BJ (cell line): Measurements from ENCODE around the gene PGBD2. TPM values are rescaled to one million over a fixed set of nuclear protein-coding genes. Genes with fewer than 3 reads are reported as not detected.
"Not testable (repeated sequence)": the region's sequence is repeated elsewhere in the genome, so short reads cannot be mapped to it uniquely, and the experiment has no call there.

Source experiments
- CTCF ChIA-PET: fragments of 350-600 bp; formaldehyde crosslinking; extraction: SDS; loops from one replicate; lab custom pipeline; 2021; ENCODE audit warnings: antibody characterized with exemption, inconsistent platforms; lab: Yijun Ruan, JAX
- POLR2A ChIA-PET: fragments of 300-600 bp; sonication (Branson Sonifier 250); formaldehyde crosslinking; extraction: SDS; loops from one replicate; lab custom pipeline; 2021; ENCODE audit warnings: antibody characterized with exemption; lab: Charles Lee
- DNase-seq: peaks from one replicate; pipeline ENCODE4 v3.0.0-alpha.2; 2011; ENCODE audit warnings: low read depth
- H3K27me3 ChIP-seq: 2 replicates; pipeline ENCODE4 v1.6.0; 2011; ENCODE audit warnings: low read length; ENCODE audit not compliant: control insufficient read depth, insufficient read depth
- H3K36me3 ChIP-seq: 2 replicates; pipeline ENCODE4 v1.5.1; 2011; ENCODE audit warnings: low read length; ENCODE audit not compliant: control insufficient read depth, insufficient read depth
- H3K4me3 ChIP-seq: 2 replicates; pipeline ENCODE4 v1.5.1; 2011; ENCODE audit warnings: low read depth, mild to moderate bottlenecking, control low read depth, low read length
- CTCF ChIP-seq: IDR thresholded peaks from 2 replicates; pipeline ENCODE4 v1.5.1; 2011; ENCODE audit warnings: low read depth, mild to moderate bottlenecking, control low read depth, inconsistent platforms, low read length, moderate library complexity; ENCODE audit not compliant: insufficient read depth
- polyA plus RNA-seq: library from polyadenylated mRNA; depleted of rRNA; stranded (reverse); fragments of >200 nt; gene quantifications from 2 replicates; pipeline ENCODE4 v1.2.3, GENCODE V29; 2011

The PGBD2 gene
- polyA plus RNA-seq, 1 experiment, result 3.8 TPM

- CTCF ChIA-PET, result interaction anchor here (0.9 to 1.0 kb wide), 2 partner anchors 9 to 44 kb away, joined by 3 to 5 read pairs; no protein-coding TSS in a partner anchor
- no peak for DNase-seq
- no peak overlapping the region for H3K4me3 ChIP-seq
- POLR2A ChIA-PET, result no interaction called here
- no peaks in the 10 kb centered on the region for H3K36me3 ChIP-seq
- TF ChIP-seq CTCF, result no peak
- H3K27me3 ChIP-seq, result no peaks in the 10 kb centered on the region
Observed at GRCh38 chr1:248886237-248886895, 19.7 kb upstream of the PGBD2 start.

DNA sequence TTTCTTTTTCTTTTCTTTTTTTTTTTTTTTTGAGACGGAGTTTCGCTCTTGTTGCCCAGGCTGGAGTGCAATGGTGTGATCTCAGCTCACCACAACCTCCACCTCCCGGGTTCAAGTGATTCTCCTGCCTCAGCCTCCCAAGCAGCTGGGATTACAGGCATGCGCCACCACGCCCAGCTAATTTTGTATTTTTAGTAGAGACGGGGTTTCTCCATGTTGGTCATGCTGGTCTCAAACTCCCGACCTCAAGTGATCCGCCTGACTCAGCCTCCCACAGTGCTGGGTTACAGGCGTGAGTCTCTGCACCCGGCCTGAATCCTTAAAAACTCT is 16.2 kb upstream of the PGBD2 start:
- POLR2A ChIA-PET, CTCF ChIA-PET, DNase-seq: not testable (repeated sequence)

DNA sequence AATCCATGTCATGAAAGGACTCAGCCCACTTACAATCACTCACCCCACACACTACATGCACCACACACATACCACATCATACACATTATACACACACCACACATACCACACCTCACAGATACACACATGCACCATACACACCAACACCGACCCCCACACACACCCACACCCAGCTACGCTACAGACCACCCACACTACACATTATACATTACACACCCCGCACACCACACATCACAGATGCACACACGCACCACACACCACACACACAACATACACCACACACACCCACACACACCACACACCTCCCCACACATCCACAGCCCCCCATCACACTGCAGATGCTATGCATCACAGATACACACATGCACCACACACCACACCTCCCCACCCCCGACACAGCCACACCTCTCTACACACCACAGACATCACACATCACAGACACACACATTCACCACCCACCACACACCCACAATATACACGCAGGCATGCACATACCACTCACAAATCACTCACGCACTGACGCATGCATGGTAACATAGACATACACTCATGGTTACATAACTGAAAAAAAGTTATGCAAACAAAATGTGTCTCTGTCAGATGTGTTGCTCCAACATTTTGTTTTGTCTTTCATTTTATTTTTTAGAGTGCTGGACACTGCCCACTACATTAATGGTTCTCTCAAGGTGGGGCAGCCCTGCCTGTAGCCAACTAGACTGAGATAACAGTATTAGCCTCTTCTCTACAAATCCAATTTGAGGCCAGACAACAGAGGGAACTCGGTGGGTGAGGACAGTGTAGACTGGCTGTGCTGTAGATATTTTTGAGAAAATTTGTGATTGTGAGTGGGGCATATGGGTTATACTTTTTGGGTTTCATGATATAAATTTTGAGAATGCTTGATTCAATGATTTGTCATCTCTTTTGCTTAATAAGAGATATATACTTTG is 15.2 kb upstream of the PGBD2 start:
- DNase-seq, result no peak
- H3K27me3 ChIP-seq, result peaks cover 3% of the 10 kb centered on the region; the same call in 1 of the 2 replicates
- no peaks in the 10 kb centered on the region for H3K36me3 ChIP-seq
- no peak overlapping the region for H3K4me3 ChIP-seq
- POLR2A ChIA-PET, result no interaction called here
- CTCF ChIA-PET, result no interaction called here
- TF ChIP-seq CTCF, result no peak

More for the DNA sequence above, 16.2 kb upstream of the PGBD2 start:
- not testable (repeated sequence) for H3K4me3 ChIP-seq, H3K36me3 ChIP-seq, H3K27me3 ChIP-seq

GRCh38 chr1:248891758-248892157 is 14.3 kb upstream of the PGBD2 start:
- POLR2A ChIA-PET, result no interaction called here
- H3K27me3 ChIP-seq, result peaks cover 5% of the 10 kb centered on the region; the same call in 1 of the 2 replicates
- DNase-seq, result no peak
- TF ChIP-seq CTCF, result no peak
- CTCF ChIA-PET, result no interaction called here
- H3K36me3 ChIP-seq, result no peaks in the 10 kb centered on the region
- H3K4me3 ChIP-seq, result no peak overlapping the region

DNA sequence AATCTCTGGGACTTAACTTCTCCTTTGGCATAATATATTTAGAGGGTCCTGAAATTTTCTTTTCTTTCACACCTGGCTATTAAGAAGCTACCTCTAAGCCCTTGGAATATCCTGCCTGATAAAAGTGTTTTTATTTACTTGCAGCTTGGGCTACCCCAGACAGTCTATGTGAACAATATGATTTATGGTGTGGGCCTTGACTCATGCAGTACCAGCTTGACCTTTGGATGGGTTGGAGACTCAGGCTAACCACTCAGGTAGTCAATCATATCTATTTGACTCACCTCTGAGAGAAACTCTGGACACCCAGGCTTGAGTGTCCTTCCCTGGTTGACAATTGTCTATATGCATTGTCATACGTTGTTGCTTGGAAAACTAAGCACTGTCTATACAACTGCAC is 13.4 kb upstream of the PGBD2 start:
- DNase-seq, result no peak
- H3K4me3 ChIP-seq, result no peak overlapping the region
- POLR2A ChIA-PET, result no interaction called here
- CTCF ChIA-PET, result no interaction called here
- H3K36me3 ChIP-seq, result no peaks in the 10 kb centered on the region
- peaks cover 7% of the 10 kb centered on the region; the same call in 1 of the 2 replicates for H3K27me3 ChIP-seq
- TF ChIP-seq CTCF, result no peak
